COLO668 (cell line): ENCODE measurements around the gene RAPGEF2.
"Not testable (repeated sequence)": the region's sequence is repeated elsewhere in the genome, so short reads cannot be mapped to it uniquely, and the experiment has no call there.

Experiments used
- DNase-seq: peaks from one replicate; lab custom pipeline; 2025; ENCODE audit not compliant: unreplicated experiment; lab: John Stamatoyannopoulos, UW

The RAPGEF2 gene

GRCh38 chr4:159232465-159233106 lies 129.7 kb downstream of the RAPGEF2 start:
- no peak for DNase-seq

- no peak for DNase-seq
Measured at GRCh38 chr4:159235779-159236368, 133.0 kb downstream of the RAPGEF2 start.

- DNase-seq: no peak
Measured at GRCh38 chr4:159237975-159238374, 135.1 kb downstream of the RAPGEF2 start.

GRCh38 chr4:159238631-159239030 lies 135.8 kb downstream of the RAPGEF2 start:
- no peak for DNase-seq

GRCh38 chr4:159239629-159240028 lies 136.8 kb downstream of the RAPGEF2 start:
- no peak for DNase-seq

- DNase-seq: no peak
Measured at GRCh38 chr4:159240046-159240445, 137.2 kb downstream of the RAPGEF2 start.

GRCh38 chr4:159240687-159241086 lies 137.8 kb downstream of the RAPGEF2 start:
- no peak for DNase-seq

GRCh38 chr4:159242427-159242826 lies 139.5 kb downstream of the RAPGEF2 start:
- DNase-seq: no peak

GRCh38 chr4:159248384-159249178 lies 145.7 kb downstream of the RAPGEF2 start:
- no peak for DNase-seq

GRCh38 chr4:159250751-159251325 lies 148.0 kb downstream of the RAPGEF2 start:
- DNase-seq: no peak

- not testable (repeated sequence) for DNase-seq
Measured at GRCh38 chr4:159251580-159251979, 148.7 kb downstream of the RAPGEF2 start.

GRCh38 chr4:159252491-159252890 lies 149.6 kb downstream of the RAPGEF2 start:
- no peak for DNase-seq

GRCh38 chr4:159256037-159256436 lies 153.2 kb downstream of the RAPGEF2 start:
- no peak for DNase-seq

GRCh38 chr4:159258889-159259560 lies 156.1 kb downstream of the RAPGEF2 start:
- DNase-seq: no peak

- DNase-seq: no peak
Measured at GRCh38 chr4:159264057-159264456, 161.2 kb downstream of the RAPGEF2 start.

- no peak for DNase-seq
Measured at GRCh38 chr4:159266981-159267868, 164.3 kb downstream of the RAPGEF2 start.

- DNase-seq: no peak
Measured at GRCh38 chr4:159267869-159268285, 165.0 kb downstream of the RAPGEF2 start.

GRCh38 chr4:159268607-159269006 lies 165.7 kb downstream of the RAPGEF2 start:
- DNase-seq: no peak

- DNase-seq: no peak
Measured at GRCh38 chr4:159269116-159269515, 166.2 kb downstream of the RAPGEF2 start.

GRCh38 chr4:159269956-159270355 lies 167.1 kb downstream of the RAPGEF2 start:
- DNase-seq: no peak
